ENCODE results near the gene ZNF324B. TPM values are rescaled to one million over a fixed set of nuclear protein-coding genes. Genes with fewer than 3 reads are reported as not detected.

Gene ZNF324B
- total and polyA plus RNA-seq, 4 donors: 0.53 to 4.9 (median 2.8) TPM

- no peak for DNase-seq (ENCODE audit: low spot score)
- Histone ChIP-seq H3K36me3 (ENCODE audit: control insufficient read depth in 4 of 4, insufficient read depth in 3 of 4, low read depth in 1 of 4, low read length in 3 of 4) (peaks cover under 1 to 7% (median 5%) of the 10 kb centered on the region in 4 donors), H3K9me3 (ENCODE audit: control insufficient read depth in 4 of 4, low read length in 3 of 4) (peaks cover 49 to 75% (median 63%) of the 10 kb centered on the region in 4 donors), H3K4me1 (ENCODE audit: control insufficient read depth in 4 of 4, insufficient read depth in 4 of 4, low read length in 3 of 4) (no peaks in the 10 kb centered on the region), H3K27me3 (ENCODE audit: control insufficient read depth in 4 of 4, insufficient read depth in 4 of 4, low read length in 3 of 4) (no peaks in the 10 kb centered on the region), H3K27ac (ENCODE audit: low read depth in 1 of 2, low read length in 2 of 2) (no peak overlapping the region), H3K4me3 (ENCODE audit: low read depth in 1 of 3, low read length in 3 of 3) (peak overlapping the region in 2 of 3 donors; percentile 22 to 50), H3K9ac (ENCODE audit: low read depth in 1 of 2, low read length in 2 of 2) (no peak overlapping the region)
- 93% methylated on average over 1 of the region's 1 CpG for WGBS
- TF ChIP-seq MAX (IDR thresholded peaks at IDR 0.05): no peak
Measured at GRCh38 chr19:58428617-58429016, 22.8 kb upstream of the ZNF324B start.

DNA sequence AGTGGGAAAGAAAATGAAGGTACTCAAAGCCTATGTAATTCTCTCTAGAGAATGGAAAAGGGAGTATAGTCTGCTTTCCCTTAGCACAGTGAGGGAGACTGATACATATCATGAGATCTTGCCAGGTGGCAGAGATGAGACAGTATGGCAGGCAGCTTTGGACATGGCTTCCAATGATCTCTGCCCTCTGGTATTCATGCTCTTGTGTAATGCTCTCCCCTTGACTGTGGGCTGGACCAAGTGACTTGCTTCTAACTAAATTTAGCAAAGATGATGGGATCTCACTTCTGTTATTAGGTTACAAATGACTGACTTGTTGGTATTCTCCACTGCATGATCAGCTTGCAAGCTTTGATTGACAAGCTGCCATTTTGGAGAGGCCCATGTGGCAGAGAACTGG lies 21.7 kb upstream of the ZNF324B start:
- H3K9ac ChIP-seq (ENCODE audit: low read depth in 1 of 2, low read length in 2 of 2): no peak overlapping the region
- H3K27ac ChIP-seq (ENCODE audit: low read depth in 1 of 2, low read length in 2 of 2): no peak overlapping the region
- no peaks in the 10 kb centered on the region for H3K4me1 ChIP-seq (ENCODE audit: control insufficient read depth in 4 of 4, insufficient read depth in 4 of 4, low read length in 3 of 4)
- peak overlapping the region in 2 of 3 donors; percentile 7 to 50 for H3K4me3 ChIP-seq (ENCODE audit: low read depth in 1 of 3, low read length in 3 of 3)
- peaks cover 8 to 18% (median 16%) of the 10 kb centered on the region in 4 donors for H3K36me3 ChIP-seq (ENCODE audit: control insufficient read depth in 4 of 4, insufficient read depth in 3 of 4, low read depth in 1 of 4, low read length in 3 of 4)
- H3K27me3 ChIP-seq (ENCODE audit: control insufficient read depth in 4 of 4, insufficient read depth in 4 of 4, low read length in 3 of 4): no peaks in the 10 kb centered on the region
- no peak for TF ChIP-seq FOXA2 (IDR thresholded peaks at IDR 0.05)
- TF ChIP-seq JUND (IDR thresholded peaks at IDR 0.05): no peak
- no peak for TF ChIP-seq TAF1 (conservative IDR thresholded peaks at IDR 0.05)
- TF ChIP-seq GABPA (IDR thresholded peaks at IDR 0.05 in 1 of 2, conservative IDR thresholded peaks at IDR 0.05 in 1 of 2): no peak
- TF ChIP-seq HNF4A (conservative IDR thresholded peaks at IDR 0.05): no peak
- no peak for TF ChIP-seq RAD21 (IDR thresholded peaks at IDR 0.05)
- TF ChIP-seq, protein P1, sequence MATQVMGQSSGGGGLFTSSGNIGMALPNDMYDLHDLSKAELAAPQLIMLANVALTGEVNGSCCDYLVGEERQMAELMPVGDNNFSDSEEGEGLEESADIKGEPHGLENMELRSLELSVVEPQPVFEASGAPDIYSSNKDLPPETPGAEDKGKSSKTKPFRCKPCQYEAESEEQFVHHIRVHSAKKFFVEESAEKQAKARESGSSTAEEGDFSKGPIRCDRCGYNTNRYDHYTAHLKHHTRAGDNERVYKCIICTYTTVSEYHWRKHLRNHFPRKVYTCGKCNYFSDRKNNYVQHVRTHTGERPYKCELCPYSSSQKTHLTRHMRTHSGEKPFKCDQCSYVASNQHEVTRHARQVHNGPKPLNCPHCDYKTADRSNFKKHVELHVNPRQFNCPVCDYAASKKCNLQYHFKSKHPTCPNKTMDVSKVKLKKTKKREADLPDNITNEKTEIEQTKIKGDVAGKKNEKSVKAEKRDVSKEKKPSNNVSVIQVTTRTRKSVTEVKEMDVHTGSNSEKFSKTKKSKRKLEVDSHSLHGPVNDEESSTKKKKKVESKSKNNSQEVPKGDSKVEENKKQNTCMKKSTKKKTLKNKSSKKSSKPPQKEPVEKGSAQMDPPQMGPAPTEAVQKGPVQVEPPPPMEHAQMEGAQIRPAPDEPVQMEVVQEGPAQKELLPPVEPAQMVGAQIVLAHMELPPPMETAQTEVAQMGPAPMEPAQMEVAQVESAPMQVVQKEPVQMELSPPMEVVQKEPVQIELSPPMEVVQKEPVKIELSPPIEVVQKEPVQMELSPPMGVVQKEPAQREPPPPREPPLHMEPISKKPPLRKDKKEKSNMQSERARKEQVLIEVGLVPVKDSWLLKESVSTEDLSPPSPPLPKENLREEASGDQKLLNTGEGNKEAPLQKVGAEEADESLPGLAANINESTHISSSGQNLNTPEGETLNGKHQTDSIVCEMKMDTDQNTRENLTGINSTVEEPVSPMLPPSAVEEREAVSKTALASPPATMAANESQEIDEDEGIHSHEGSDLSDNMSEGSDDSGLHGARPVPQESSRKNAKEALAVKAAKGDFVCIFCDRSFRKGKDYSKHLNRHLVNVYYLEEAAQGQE (IDR thresholded peaks at IDR 0.05): no peak
- TF ChIP-seq SP1 (IDR thresholded peaks at IDR 0.05): no peak
- peaks cover 57 to 84% (median 74%) of the 10 kb centered on the region in 4 donors for H3K9me3 ChIP-seq (ENCODE audit: control insufficient read depth in 4 of 4, low read length in 3 of 4)
- DNase-seq (ENCODE audit: low spot score): no peak

- H3K9ac ChIP-seq (ENCODE audit: low read depth in 1 of 2, low read length in 2 of 2): no peak overlapping the region
- no peak overlapping the region for H3K27ac ChIP-seq (ENCODE audit: low read depth in 1 of 2, low read length in 2 of 2)
- H3K4me1 ChIP-seq (ENCODE audit: control insufficient read depth in 4 of 4, insufficient read depth in 4 of 4, low read length in 3 of 4): peaks cover 0 to 1% (median 0%) of the 10 kb centered on the region in 4 donors
- H3K9me3 ChIP-seq (ENCODE audit: control insufficient read depth in 4 of 4, low read length in 3 of 4): peaks cover 67 to 77% (median 72%) of the 10 kb centered on the region in 4 donors
- no peak for DNase-seq (ENCODE audit: low spot score)
- peaks cover 15 to 40% (median 28%) of the 10 kb centered on the region in 4 donors for H3K36me3 ChIP-seq (ENCODE audit: control insufficient read depth in 4 of 4, insufficient read depth in 3 of 4, low read depth in 1 of 4, low read length in 3 of 4)
- H3K27me3 ChIP-seq (ENCODE audit: control insufficient read depth in 4 of 4, insufficient read depth in 4 of 4, low read length in 3 of 4): no peaks in the 10 kb centered on the region
- 98% methylated on average over 2 of the region's 2 CpGs for WGBS
- H3K4me3 ChIP-seq (ENCODE audit: low read depth in 1 of 3, low read length in 3 of 3): peak overlapping the region in 2 of 3 donors; percentile 50 to 60
- TF ChIP-seq MAX (IDR thresholded peaks at IDR 0.05) (no peak), CTCF (IDR thresholded peaks at IDR 0.05; ENCODE audit: low read depth, low read length, missing input control) (no peak), FOXA2 (IDR thresholded peaks at IDR 0.05) (no peak), RXRA (IDR thresholded peaks at IDR 0.05) (no peak), EGR1 (IDR thresholded peaks at IDR 0.05; ENCODE audit: low read depth in 2 of 2) (no peak)
Measured at GRCh38 chr19:58434217-58434616, 17.2 kb upstream of the ZNF324B start.

All from liver (tissue), 9 donors.